Measurements from ENCODE around the gene MPHOSPH8.

The MPHOSPH8 gene

GRCh38 chr13:19665427-19665859, 32.0 kb downstream of the MPHOSPH8 start:
- Histone ChIP-seq H3K18ac (ENCODE audit: low read length) (no peak overlapping the region), H2BK15ac (replicated peaks; ENCODE audit: low read depth) (no peak overlapping the region), H3K36me3 (ENCODE audit: control insufficient read depth, insufficient read depth, low read length) (peaks cover 4% of the 10 kb centered on the region), H3K79me2 (ENCODE audit: control insufficient read depth, insufficient read depth, low read length) (no peaks in the 10 kb centered on the region), H3K4ac (ENCODE audit: low read depth, low read length) (no peak overlapping the region), H3K4me3 (ENCODE audit: low read length) (no peak overlapping the region), H3K27ac (ENCODE audit: low read depth, low read length) (no peak overlapping the region), H2AK5ac (ENCODE audit: low read length) (no peak overlapping the region), H3K4me2 (ENCODE audit: low read length) (no peak overlapping the region), H3K79me1 (ENCODE audit: low read length) (no peaks in the 10 kb centered on the region), H4K5ac (ENCODE audit: low read length) (no peak overlapping the region), H3K23ac (ENCODE audit: low read length) (no peak overlapping the region), H4K8ac (ENCODE audit: low read depth, low read length) (no peak overlapping the region), H2BK120ac (ENCODE audit: low read depth, low read length) (no peak overlapping the region), H3K27me3 (ENCODE audit: insufficient read depth, low read length, poor library complexity) (no peaks in the 10 kb centered on the region), H2BK5ac (ENCODE audit: low read length) (no peak overlapping the region), H3K9ac (ENCODE audit: low read length) (no peak overlapping the region), H3K56ac (ENCODE audit: low read length) (no peak overlapping the region), H3K4me1 (ENCODE audit: control insufficient read depth, low read depth, low read length) (no peaks in the 10 kb centered on the region)
- WGBS (ENCODE audit: extremely low coverage, insufficient coverage, low lambda C conversion rate) = no CpG with 5 or more reads among the region's 14 CpGs
- peak; percentile 3 for DNase-seq

DNA sequence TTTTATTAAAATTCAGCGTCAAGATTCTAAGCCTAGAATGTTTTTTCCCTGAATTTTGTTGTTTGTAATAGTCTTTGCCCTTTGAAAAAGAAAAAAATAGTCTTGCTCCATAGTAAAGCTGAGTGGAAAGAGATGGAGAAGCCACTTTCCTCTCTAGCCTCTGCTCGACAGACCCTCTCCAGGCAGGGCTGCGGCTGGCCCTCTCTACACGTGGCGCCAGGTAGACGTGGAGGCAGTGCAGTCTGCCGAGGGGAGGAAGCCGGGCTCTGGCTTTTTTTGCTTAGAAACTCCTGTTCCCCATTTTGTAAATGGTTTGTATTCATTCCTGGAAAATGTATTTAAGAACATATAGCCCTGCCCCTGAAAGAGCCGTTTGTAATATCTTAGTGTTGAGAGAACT, 35.3 kb downstream of the MPHOSPH8 start:
- Histone ChIP-seq H3K23ac (ENCODE audit: low read length) (no peak overlapping the region), H2BK5ac (ENCODE audit: low read length) (no peak overlapping the region), H3K4me2 (ENCODE audit: low read length) (no peak overlapping the region), H4K5ac (ENCODE audit: low read length) (no peak overlapping the region), H3K56ac (ENCODE audit: low read length) (no peak overlapping the region), H2BK120ac (ENCODE audit: low read depth, low read length) (no peak overlapping the region), H4K8ac (ENCODE audit: low read depth, low read length) (no peak overlapping the region), H2AK5ac (ENCODE audit: low read length) (no peak overlapping the region), H2BK15ac (replicated peaks; ENCODE audit: low read depth) (no peak overlapping the region), H3K18ac (ENCODE audit: low read length) (no peak overlapping the region), H3K27ac (ENCODE audit: low read depth, low read length) (no peak overlapping the region), H3K79me2 (ENCODE audit: control insufficient read depth, insufficient read depth, low read length) (no peaks in the 10 kb centered on the region), H3K4me1 (ENCODE audit: control insufficient read depth, low read depth, low read length) (no peaks in the 10 kb centered on the region), H3K9ac (ENCODE audit: low read length) (no peak overlapping the region), H3K79me1 (ENCODE audit: low read length) (no peaks in the 10 kb centered on the region), H3K27me3 (ENCODE audit: insufficient read depth, low read length, poor library complexity) (no peaks in the 10 kb centered on the region), H3K4ac (ENCODE audit: low read depth, low read length) (no peak overlapping the region), H3K36me3 (ENCODE audit: control insufficient read depth, insufficient read depth, low read length) (peaks cover 7% of the 10 kb centered on the region), H3K4me3 (ENCODE audit: low read length) (no peak overlapping the region)
- WGBS (ENCODE audit: extremely low coverage, insufficient coverage, low lambda C conversion rate) = no CpG with 5 or more reads among the region's 9 CpGs
- DNase-seq = no peak

GRCh38 chr13:19670147-19670546, 36.7 kb downstream of the MPHOSPH8 start:
- peaks cover 11% of the 10 kb centered on the region for H3K36me3 ChIP-seq (ENCODE audit: control insufficient read depth, insufficient read depth, low read length)
- DNase-seq = no peak
- no peak overlapping the region for H3K27ac ChIP-seq (ENCODE audit: low read depth, low read length)
- WGBS (ENCODE audit: extremely low coverage, insufficient coverage, low lambda C conversion rate) = no CpG with 5 or more reads among the region's 3 CpGs
- H3K18ac ChIP-seq (ENCODE audit: low read length) = no peak overlapping the region
- no peak overlapping the region for H3K4me2 ChIP-seq (ENCODE audit: low read length)
- no peaks in the 10 kb centered on the region for H3K79me2 ChIP-seq (ENCODE audit: control insufficient read depth, insufficient read depth, low read length)
- peaks cover 1% of the 10 kb centered on the region for H3K79me1 ChIP-seq (ENCODE audit: low read length)
- H4K5ac ChIP-seq (ENCODE audit: low read length) = no peak overlapping the region
- H2BK5ac ChIP-seq (ENCODE audit: low read length) = no peak overlapping the region
- no peak overlapping the region for H3K4me3 ChIP-seq (ENCODE audit: low read length)
- H3K56ac ChIP-seq (ENCODE audit: low read length) = no peak overlapping the region
- H3K4me1 ChIP-seq (ENCODE audit: control insufficient read depth, low read depth, low read length) = no peaks in the 10 kb centered on the region
- H2BK15ac ChIP-seq (replicated peaks; ENCODE audit: low read depth) = no peak overlapping the region
- H3K4ac ChIP-seq (ENCODE audit: low read depth, low read length) = no peak overlapping the region
- no peak overlapping the region for H3K23ac ChIP-seq (ENCODE audit: low read length)
- no peaks in the 10 kb centered on the region for H3K27me3 ChIP-seq (ENCODE audit: insufficient read depth, low read length, poor library complexity)
- no peak overlapping the region for H3K9ac ChIP-seq (ENCODE audit: low read length)
- no peak overlapping the region for H2AK5ac ChIP-seq (ENCODE audit: low read length)
- H4K8ac ChIP-seq (ENCODE audit: low read depth, low read length) = no peak overlapping the region
- no peak overlapping the region for H2BK120ac ChIP-seq (ENCODE audit: low read depth, low read length)

DNA sequence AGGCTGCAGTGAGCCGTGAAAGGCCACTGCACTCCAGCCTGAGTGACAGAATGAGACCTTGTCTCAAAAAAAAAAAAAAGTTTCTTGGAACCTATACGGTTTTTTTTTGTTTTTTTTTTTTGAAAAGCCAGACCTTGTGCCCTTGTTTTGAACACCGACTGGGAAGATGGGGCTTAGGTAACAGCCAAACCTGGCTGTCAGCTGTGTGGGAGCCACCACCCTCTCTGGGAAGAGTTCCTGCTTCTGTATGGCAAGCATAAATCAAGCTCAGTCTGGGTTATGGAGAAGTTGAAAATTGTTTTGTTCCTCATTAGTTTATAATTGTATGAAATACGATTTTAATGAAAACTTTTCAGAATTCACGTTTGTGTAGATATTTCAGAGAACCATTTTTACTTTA, 39.5 kb downstream of the MPHOSPH8 start:
- no peak overlapping the region for H2BK15ac ChIP-seq (replicated peaks; ENCODE audit: low read depth)
- H3K4me3 ChIP-seq (ENCODE audit: low read length) = no peak overlapping the region
- no peak for DNase-seq
- H3K4me2 ChIP-seq (ENCODE audit: low read length) = no peak overlapping the region
- H3K79me1 ChIP-seq (ENCODE audit: low read length) = peaks cover 1% of the 10 kb centered on the region
- 100% methylated on average over 2 of the region's 5 CpGs for WGBS (ENCODE audit: extremely low coverage, insufficient coverage, low lambda C conversion rate)
- no peaks in the 10 kb centered on the region for H3K4me1 ChIP-seq (ENCODE audit: control insufficient read depth, low read depth, low read length)
- H2BK120ac ChIP-seq (ENCODE audit: low read depth, low read length) = no peak overlapping the region
- no peak overlapping the region for H2AK5ac ChIP-seq (ENCODE audit: low read length)
- H3K4ac ChIP-seq (ENCODE audit: low read depth, low read length) = no peak overlapping the region
- H3K27me3 ChIP-seq (ENCODE audit: insufficient read depth, low read length, poor library complexity) = no peaks in the 10 kb centered on the region
- no peak overlapping the region for H3K27ac ChIP-seq (ENCODE audit: low read depth, low read length)
- no peak overlapping the region for H3K9ac ChIP-seq (ENCODE audit: low read length)
- H3K56ac ChIP-seq (ENCODE audit: low read length) = no peak overlapping the region
- no peak overlapping the region for H4K8ac ChIP-seq (ENCODE audit: low read depth, low read length)
- no peak overlapping the region for H4K5ac ChIP-seq (ENCODE audit: low read length)
- no peak overlapping the region for H3K18ac ChIP-seq (ENCODE audit: low read length)
- no peak overlapping the region for H3K23ac ChIP-seq (ENCODE audit: low read length)
- no peak overlapping the region for H2BK5ac ChIP-seq (ENCODE audit: low read length)
- peaks cover 11% of the 10 kb centered on the region for H3K36me3 ChIP-seq (ENCODE audit: control insufficient read depth, insufficient read depth, low read length)
- no peaks in the 10 kb centered on the region for H3K79me2 ChIP-seq (ENCODE audit: control insufficient read depth, insufficient read depth, low read length)

GRCh38 chr13:19673473-19674430, 40.3 kb downstream of the MPHOSPH8 start:
- WGBS (ENCODE audit: extremely low coverage, insufficient coverage, low lambda C conversion rate) = no CpG with 5 or more reads among the region's 11 CpGs
- no peak for DNase-seq
- Histone ChIP-seq H3K79me1 (ENCODE audit: low read length) (peaks cover 1% of the 10 kb centered on the region), H3K36me3 (ENCODE audit: control insufficient read depth, insufficient read depth, low read length) (peaks cover 11% of the 10 kb centered on the region), H4K5ac (ENCODE audit: low read length) (no peak overlapping the region), H2AK5ac (ENCODE audit: low read length) (no peak overlapping the region), H3K23ac (ENCODE audit: low read length) (no peak overlapping the region), H2BK120ac (ENCODE audit: low read depth, low read length) (no peak overlapping the region), H3K56ac (ENCODE audit: low read length) (no peak overlapping the region), H2BK15ac (replicated peaks; ENCODE audit: low read depth) (no peak overlapping the region), H3K4me3 (ENCODE audit: low read length) (no peak overlapping the region), H2BK5ac (ENCODE audit: low read length) (no peak overlapping the region), H3K79me2 (ENCODE audit: control insufficient read depth, insufficient read depth, low read length) (no peaks in the 10 kb centered on the region), H3K4ac (ENCODE audit: low read depth, low read length) (no peak overlapping the region), H4K8ac (ENCODE audit: low read depth, low read length) (no peak overlapping the region), H3K18ac (ENCODE audit: low read length) (no peak overlapping the region), H3K9ac (ENCODE audit: low read length) (no peak overlapping the region), H3K27ac (ENCODE audit: low read depth, low read length) (no peak overlapping the region), H3K27me3 (ENCODE audit: insufficient read depth, low read length, poor library complexity) (no peaks in the 10 kb centered on the region), H3K4me1 (ENCODE audit: control insufficient read depth, low read depth, low read length) (no peaks in the 10 kb centered on the region), H3K4me2 (ENCODE audit: low read length) (no peak overlapping the region)
